Ectodermal cell (in vitro differentiated cells): ENCODE data around the gene ZNF507.

ENCODE experiments used
- H3K27ac ChIP-seq: 2 replicates; pipeline ENCODE4 v1.7.0; 2013; ENCODE audit warnings: mild to moderate bottlenecking, low read depth, low read length; ENCODE audit not compliant: insufficient read depth, poor library complexity, severe bottlenecking
- H3K27me3 ChIP-seq: 2 replicates; pipeline ENCODE4 v1.7.0; 2013; ENCODE audit warnings: mild to moderate bottlenecking, low read length; ENCODE audit not compliant: insufficient read depth, control insufficient read depth, poor library complexity, severe bottlenecking
- H3K36me3 ChIP-seq: one replicate; pipeline ENCODE4 v1.7.0; 2013; ENCODE audit warnings: low read length; ENCODE audit not compliant: control insufficient read depth, insufficient read depth
- H3K4me1 ChIP-seq: one replicate; pipeline ENCODE4 v1.7.0; 2013; ENCODE audit warnings: low read length; ENCODE audit not compliant: control insufficient read depth, insufficient read depth
- H3K4me3 ChIP-seq: 2 replicates; pipeline ENCODE4 v1.7.0; 2013; ENCODE audit warnings: low read depth, low read length, control low read depth; ENCODE audit not compliant: insufficient read depth
- H3K9me3 ChIP-seq: 2 replicates; pipeline ENCODE4 v1.7.0; 2013; ENCODE audit warnings: mild to moderate bottlenecking, low read length, moderate library complexity; ENCODE audit not compliant: control insufficient read depth
- WGBS, 2 experiments: methylation state at CpG; one replicate each; pipeline ENCODE4 v1.1.7; 2013; ENCODE audit warnings: missing lambda C conversion rate in 2 of 2; 5-methylcytosine and 5-hydroxymethylcytosine counted together

The ZNF507 gene

DNA sequence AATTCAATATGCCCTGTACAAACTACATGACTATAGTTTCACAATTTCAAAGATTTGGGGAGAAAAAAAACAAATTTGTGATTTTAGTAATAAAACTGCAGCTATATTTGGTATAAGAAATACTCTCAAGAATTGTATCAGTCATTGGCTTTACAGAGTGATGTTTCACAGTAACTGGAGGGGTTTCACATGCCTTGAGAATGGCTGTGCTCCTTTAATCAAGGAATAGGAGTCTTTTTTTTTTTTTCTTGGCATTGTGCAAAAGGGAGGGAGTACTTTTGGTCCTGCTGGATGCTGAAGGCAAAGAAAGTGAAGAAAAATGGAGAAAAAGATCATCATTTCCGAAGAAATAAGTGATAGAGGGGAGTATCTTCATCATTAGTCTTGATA lies 6.8 kb downstream of the ZNF507 start:
- H3K36me3 ChIP-seq: peaks cover 39% of the 10 kb centered on the region
- whole genome bisulfite sequencing, 2 experiments: 95 to 96% methylated on average over 1 of the region's 1 CpG
- no peak overlapping the region for H3K4me3 ChIP-seq

DNA sequence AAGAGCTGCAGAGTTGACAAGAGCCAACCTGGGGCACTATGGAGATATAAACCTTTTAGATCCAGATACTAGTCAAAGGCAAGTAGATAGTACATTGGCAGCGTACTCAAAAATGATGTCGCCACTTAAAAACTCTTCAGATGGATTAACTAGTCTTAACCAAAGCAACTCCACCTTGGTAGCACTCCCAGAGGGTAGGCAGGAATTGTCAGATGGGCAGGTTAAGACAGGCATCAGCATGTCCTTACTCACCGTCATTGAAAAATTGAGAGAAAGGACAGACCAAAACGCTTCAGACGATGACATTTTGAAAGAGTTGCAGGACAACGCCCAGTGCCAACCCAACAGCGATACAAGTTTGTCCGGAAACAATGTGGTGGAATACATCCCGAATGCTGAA lies 8.9 kb downstream of the ZNF507 start:
- Histone ChIP-seq H3K36me3 (peaks cover 44% of the 10 kb centered on the region), H3K27me3 (no peaks in the 10 kb centered on the region), H3K9me3 (no peaks in the 10 kb centered on the region), H3K4me3 (no peak overlapping the region), H3K27ac (no peak overlapping the region), H3K4me1 (no peaks in the 10 kb centered on the region)
- WGBS, 2 experiments: 95 to 96% methylated on average over 9 of the region's 9 CpGs

More for the DNA sequence above, 6.8 kb downstream of the ZNF507 start:
- Histone ChIP-seq H3K27ac (no peak overlapping the region), H3K9me3 (no peaks in the 10 kb centered on the region), H3K27me3 (no peaks in the 10 kb centered on the region), H3K4me1 (peaks cover 1% of the 10 kb centered on the region)

GRCh38 chr19:32355309-32355708 lies 9.9 kb downstream of the ZNF507 start:
- no peak overlapping the region for H3K4me3 ChIP-seq
- H3K27me3 ChIP-seq: no peaks in the 10 kb centered on the region
- no peaks in the 10 kb centered on the region for H3K4me1 ChIP-seq
- 94 to 100% methylated on average over 3 of the region's 3 CpGs for WGBS, 2 experiments
- no peak overlapping the region for H3K27ac ChIP-seq
- peaks cover 51% of the 10 kb centered on the region for H3K36me3 ChIP-seq
- no peaks in the 10 kb centered on the region for H3K9me3 ChIP-seq

DNA sequence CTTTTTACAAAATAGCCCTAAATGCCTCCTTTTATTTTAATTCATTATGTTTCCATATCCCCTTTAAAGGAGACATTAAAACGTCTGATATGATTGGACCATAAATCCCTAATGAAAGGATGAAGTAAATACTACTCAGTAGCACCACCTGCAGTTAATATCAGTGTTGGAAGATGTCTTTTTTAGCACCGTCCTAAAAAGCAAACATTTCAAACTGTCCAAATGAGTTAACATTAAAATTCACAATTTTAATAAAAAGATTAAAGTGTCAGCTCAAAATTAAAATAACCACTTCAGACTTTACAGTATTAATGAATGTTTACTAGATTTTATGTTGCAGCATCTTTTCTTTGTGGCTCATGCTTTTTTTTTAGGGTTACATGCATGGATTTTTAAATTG lies 12.3 kb downstream of the ZNF507 start:
- Histone ChIP-seq H3K9me3 (no peaks in the 10 kb centered on the region), H3K27ac (no peak overlapping the region), H3K4me1 (no peaks in the 10 kb centered on the region), H3K36me3 (peaks cover 57% of the 10 kb centered on the region), H3K4me3 (no peak overlapping the region), H3K27me3 (no peaks in the 10 kb centered on the region)
- WGBS, 2 experiments: 30% methylated on average over 2 of the region's 2 CpGs; no CpG with 5 or more reads in 1 of the 2 experiments

GRCh38 chr19:32358321-32358720 lies 12.9 kb downstream of the ZNF507 start:
- WGBS, 2 experiments: 96 to 98% methylated on average over 5 of the region's 5 CpGs
- Histone ChIP-seq H3K4me1 (no peaks in the 10 kb centered on the region), H3K36me3 (peaks cover 51% of the 10 kb centered on the region), H3K4me3 (no peak overlapping the region), H3K27ac (no peak overlapping the region), H3K27me3 (no peaks in the 10 kb centered on the region), H3K9me3 (no peaks in the 10 kb centered on the region)

DNA sequence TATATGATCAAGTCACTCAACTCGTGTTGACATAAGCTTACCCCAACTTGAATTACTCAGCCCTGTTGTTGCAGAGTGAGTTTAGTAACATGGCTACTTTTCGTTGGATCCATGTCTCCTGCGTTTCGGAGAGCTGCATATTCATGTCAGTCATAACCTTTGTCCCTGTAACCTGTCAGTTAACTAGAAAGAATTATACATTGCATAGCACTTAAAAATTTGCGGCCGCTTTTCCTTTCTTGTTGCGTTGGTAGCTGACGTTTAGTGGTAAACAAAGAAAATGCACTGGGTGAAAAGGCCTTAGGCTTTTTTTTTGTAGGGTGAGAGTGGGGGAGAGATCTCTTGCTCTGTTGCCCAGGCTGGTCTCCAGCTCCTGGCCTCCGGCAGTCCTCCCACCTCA lies 14.2 kb downstream of the ZNF507 start:
- H3K27me3 ChIP-seq: no peaks in the 10 kb centered on the region
- WGBS, 2 experiments: 94% methylated on average over 8 to 9 of the region's 9 CpGs
- peaks cover 40% of the 10 kb centered on the region for H3K36me3 ChIP-seq

GRCh38 chr19:32361574-32362317 lies 16.3 kb downstream of the ZNF507 start:
- Histone ChIP-seq H3K27ac (no peak overlapping the region), H3K9me3 (no peaks in the 10 kb centered on the region), H3K4me3 (no peak overlapping the region), H3K36me3 (peaks cover 30% of the 10 kb centered on the region), H3K27me3 (no peaks in the 10 kb centered on the region), H3K4me1 (no peaks in the 10 kb centered on the region)
- WGBS, 2 experiments: 90 to 95% methylated on average over 9 of the region's 9 CpGs

More for the DNA sequence above, 14.2 kb downstream of the ZNF507 start:
- Histone ChIP-seq H3K27ac (no peak overlapping the region), H3K4me1 (no peaks in the 10 kb centered on the region), H3K4me3 (no peak overlapping the region), H3K9me3 (no peaks in the 10 kb centered on the region)

- no peak overlapping the region for H3K27ac ChIP-seq
- H3K27me3 ChIP-seq: no peaks in the 10 kb centered on the region
- 92 to 95% methylated on average over 5 of the region's 5 CpGs for WGBS, 2 experiments
- no peak overlapping the region for H3K4me3 ChIP-seq
- peaks cover 25% of the 10 kb centered on the region for H3K36me3 ChIP-seq
- H3K9me3 ChIP-seq: no peaks in the 10 kb centered on the region
- no peaks in the 10 kb centered on the region for H3K4me1 ChIP-seq
Observed at GRCh38 chr19:32362318-32362691, 16.9 kb downstream of the ZNF507 start.

DNA sequence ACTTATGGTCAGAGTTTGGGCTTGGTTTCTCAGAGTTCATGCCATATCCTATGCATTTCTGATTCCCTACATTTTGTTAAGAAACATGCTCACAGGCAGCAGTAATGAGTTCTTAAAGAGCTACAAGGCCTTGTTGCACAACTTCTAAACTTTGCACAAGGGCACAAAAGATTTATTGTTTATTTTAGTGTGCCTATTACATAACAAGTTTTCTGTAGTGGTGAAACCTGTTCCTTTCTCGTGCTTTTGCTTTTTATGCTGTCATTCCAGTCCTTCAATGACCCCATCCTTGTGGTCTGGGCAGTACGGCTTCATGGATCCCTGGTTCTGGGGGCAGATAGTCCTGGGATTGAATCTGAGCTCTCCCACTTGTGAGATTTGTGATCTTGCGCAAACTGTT lies 17.8 kb downstream of the ZNF507 start:
- Histone ChIP-seq H3K27ac (no peak overlapping the region), H3K9me3 (no peaks in the 10 kb centered on the region), H3K4me3 (no peak overlapping the region), H3K4me1 (no peaks in the 10 kb centered on the region), H3K27me3 (no peaks in the 10 kb centered on the region), H3K36me3 (peaks cover 18% of the 10 kb centered on the region)
- 98 to 99% methylated on average over 3 of the region's 3 CpGs for WGBS, 2 experiments

GRCh38 chr19:32363632-32364031 lies 18.2 kb downstream of the ZNF507 start:
- no peak overlapping the region for H3K4me3 ChIP-seq
- WGBS, 2 experiments: 98 to 99% methylated on average over 3 of the region's 3 CpGs
- H3K36me3 ChIP-seq: peaks cover 15% of the 10 kb centered on the region
- no peaks in the 10 kb centered on the region for H3K9me3 ChIP-seq
- H3K27ac ChIP-seq: no peak overlapping the region
- H3K4me1 ChIP-seq: no peaks in the 10 kb centered on the region
- no peaks in the 10 kb centered on the region for H3K27me3 ChIP-seq
